ENCODE data around the gene PCDHB15. TPM values are rescaled to one million over a fixed set of nuclear protein-coding genes. Genes with fewer than 3 reads are reported as not detected.

Gene PCDHB15
- total RNA-seq, 1 donor from 2014 or later, result 2.5 TPM

Other genes with a start within 250 kb of the PCDHB15 start
- gene PCDHB1, start 194.0 kb upstream of the PCDHB15 start, total RNA-seq, result 0.12 TPM
- gene PCDHB2, start 150.8 kb upstream of the PCDHB15 start, total RNA-seq, result 3.8 TPM
- gene PCDHB3, start 144.9 kb upstream of the PCDHB15 start, total RNA-seq, result 1.9 TPM
- 3.0 TPM for gene PCDHB4, start 123.6 kb upstream of the PCDHB15 start, total RNA-seq
- 2.3 TPM for gene PCDHB5, start 110.2 kb upstream of the PCDHB15 start, total RNA-seq
- gene PCDHB6, start 95.3 kb upstream of the PCDHB15 start, total RNA-seq, result 0.75 TPM
- gene PCDHB7, start 72.8 kb upstream of the PCDHB15 start, total RNA-seq, result 2.8 TPM
- gene PCDHB8, start 67.6 kb upstream of the PCDHB15 start, total RNA-seq, result 2.4 TPM
- gene PCDHB16, start 63.0 kb upstream of the PCDHB15 start, total RNA-seq, result 4.1 TPM
- 2.5 TPM for gene PCDHB9, start 58.2 kb upstream of the PCDHB15 start, total RNA-seq
- gene PCDHB10, start 53.0 kb upstream of the PCDHB15 start, total RNA-seq, result 2.1 TPM
- 2.0 TPM for gene PCDHB11, start 45.8 kb upstream of the PCDHB15 start, total RNA-seq
- gene PCDHB12, start 36.7 kb upstream of the PCDHB15 start, total RNA-seq, result 2.8 TPM
- gene PCDHB13, start 31.5 kb upstream of the PCDHB15 start, total RNA-seq, result 3.2 TPM
- gene PCDHB14, start 22.1 kb upstream of the PCDHB15 start, total RNA-seq, result 3.0 TPM
- gene SLC25A2, start 58.7 kb downstream of the PCDHB15 start, total RNA-seq, result 0.64 TPM
- gene TAF7, start 75.4 kb downstream of the PCDHB15 start, total RNA-seq, result 60.4 TPM
- gene PCDHGA1, start 85.1 kb downstream of the PCDHB15 start, total RNA-seq, result 0.46 TPM
- gene PCDHGA2, start 93.4 kb downstream of the PCDHB15 start, total RNA-seq, result 2.5 TPM
- gene PCDHGA3, start 98.4 kb downstream of the PCDHB15 start, total RNA-seq, result 1.7 TPM
- 2.0 TPM for gene PCDHGB1, start 104.7 kb downstream of the PCDHB15 start, total RNA-seq
- 3.9 TPM for gene PCDHGA4, start 109.6 kb downstream of the PCDHB15 start, total RNA-seq
- 3.8 TPM for gene PCDHGB2, start 114.6 kb downstream of the PCDHB15 start, total RNA-seq
- gene PCDHGA5, start 118.8 kb downstream of the PCDHB15 start, total RNA-seq, result 3.5 TPM
- 2.6 TPM for gene PCDHGB3, start 124.8 kb downstream of the PCDHB15 start, total RNA-seq
- 3.9 TPM for gene PCDHGA6, start 128.5 kb downstream of the PCDHB15 start, total RNA-seq
- 2.5 TPM for gene PCDHGA7, start 137.3 kb downstream of the PCDHB15 start, total RNA-seq
- 4.2 TPM for gene PCDHGB4, start 142.3 kb downstream of the PCDHB15 start, total RNA-seq
- 1.2 TPM for gene PCDHGA8, start 147.2 kb downstream of the PCDHB15 start, total RNA-seq
- 11.0 TPM for gene PCDHGB5, start 152.6 kb downstream of the PCDHB15 start, total RNA-seq
- 5.4 TPM for gene PCDHGA9, start 157.4 kb downstream of the PCDHB15 start, total RNA-seq
- 7.5 TPM for gene PCDHGB6, start 162.6 kb downstream of the PCDHB15 start, total RNA-seq
- 6.2 TPM for gene PCDHGA10, start 167.6 kb downstream of the PCDHB15 start, total RNA-seq
- 15.4 TPM for gene PCDHGB7, start 172.3 kb downstream of the PCDHB15 start, total RNA-seq
- 2.6 TPM for gene PCDHGA11, start 175.7 kb downstream of the PCDHB15 start, total RNA-seq
- 7.6 TPM for gene PCDHGA12, start 185.1 kb downstream of the PCDHB15 start, total RNA-seq
- gene PCDHGC3, start 230.6 kb downstream of the PCDHB15 start, total RNA-seq, result 109 TPM
- gene PCDHGC4, start 239.6 kb downstream of the PCDHB15 start, total RNA-seq, result 1.8 TPM
- 1.4 TPM for gene PCDHGC5, start 243.7 kb downstream of the PCDHB15 start, total RNA-seq